Natural killer cell (primary cell): ENCODE data around the gene FKBP15. TPM values are rescaled to one million over a fixed set of nuclear protein-coding genes. Genes with fewer than 3 reads are reported as not detected.

Experiments used
- ATAC-seq, 3 donors: fragments of 150-1000 bp in 2 of 3; fragments of 200-7000 bp in 1 of 3; cut with Tn5 transposase; 1 replicate in 1 of 3; 2 replicates in 2 of 3; pipeline ENCODE4 v1.10.0; 2021; ENCODE audit warnings: mild to moderate bottlenecking in 2 of 3, moderate library complexity in 2 of 3
- DNase-seq, 2 donors: peaks; one replicate each; pipeline versions ENCODE4 v3.0.0 to v3.0.0-alpha.2; 2013 to 2021; ENCODE audit warnings: mixed read lengths in 1 of 2
- H3K27ac ChIP-seq: one replicate; pipeline ENCODE4 v1.5.1; 2013; ENCODE audit warnings: mild to moderate bottlenecking, low read length
- H3K27me3 ChIP-seq: one replicate; pipeline ENCODE4 v1.6.1; 2013; ENCODE audit warnings: low read length; ENCODE audit not compliant: control insufficient read depth, insufficient read depth
- H3K36me3 ChIP-seq: one replicate; pipeline ENCODE4 v1.6.1; 2013; ENCODE audit warnings: low read length; ENCODE audit not compliant: control insufficient read depth, insufficient read depth
- H3K4me1 ChIP-seq: one replicate; pipeline ENCODE4 v1.6.1; 2013; ENCODE audit warnings: low read length; ENCODE audit not compliant: control insufficient read depth, insufficient read depth
- H3K4me3 ChIP-seq: one replicate; pipeline ENCODE4 v1.5.1; 2013; ENCODE audit warnings: low read length
- H3K9me3 ChIP-seq: one replicate; pipeline ENCODE4 v1.6.1; 2013; ENCODE audit warnings: low read length; ENCODE audit not compliant: control insufficient read depth, insufficient read depth
- H3K27ac Mint-ChIP-seq, 2 donors: one replicate each; pipeline ENCODE4 v1.8.0; 2022; ENCODE audit warnings: mild to moderate bottlenecking in 2 of 2, mixed read lengths in 2 of 2, moderate library complexity in 1 of 2
- H3K27me3 Mint-ChIP-seq, 2 donors: one replicate each; pipeline ENCODE4 v1.8.0; 2022; ENCODE audit warnings: low read depth in 2 of 2, mixed read lengths in 2 of 2
- H3K36me3 Mint-ChIP-seq: one replicate; pipeline ENCODE4 v1.8.0; 2022; ENCODE audit warnings: mixed read lengths
- H3K4me1 Mint-ChIP-seq, 2 donors: one replicate each; pipeline ENCODE4 v1.8.0; 2022; ENCODE audit warnings: mixed read lengths in 2 of 2
- H3K4me3 Mint-ChIP-seq: one replicate; pipeline ENCODE4 v1.8.0; 2022; ENCODE audit warnings: mild to moderate bottlenecking, moderate library complexity, mixed read lengths
- H3K9me3 Mint-ChIP-seq, 2 donors: one replicate each; pipeline ENCODE4 v1.8.0; 2022; ENCODE audit warnings: mixed read lengths in 2 of 2
- CTCF ChIP-seq: fragments of 200-600 bp; IDR thresholded peaks from one replicate; pipeline ENCODE4 v1.8.0; 2022; ENCODE audit warnings: antibody characterized with exemption
- whole genome bisulfite sequencing: methylation state at CpG from one replicate; pipeline ENCODE4 v1.1.7; 2013; ENCODE audit warnings: missing lambda C conversion rate; ENCODE audit not compliant: insufficient coverage; 5-methylcytosine and 5-hydroxymethylcytosine counted together
- intact Hi-C: fragments of 100-400 bp; cut with micrococcal nuclease; formaldehyde crosslinking; loops from one replicate; pipeline ENCODE4 v1.14.2; 2022
- total RNA-seq, 4 donors: library from RNA; stranded (reverse); fragments of 120-200 nt in 1 of 4; gene quantifications; one replicate each; pipeline versions ENCODE4 v1.2.3 to v1.2.4, GENCODE V29; 2013 to 2022

The FKBP15 gene
- total RNA-seq, 3 donors from 2014 or later (not counting 1 experiment from before 2014, with no cell fraction given), result 35.0 to 37.9 (median 35.9) TPM

GRCh38 chr9:113155911-113156588 is 65.0 kb downstream of the FKBP15 start:
- no peaks in the 10 kb centered on the region for H3K9me3 Mint-ChIP-seq
- Histone ChIP-seq H3K4me3 (no peak overlapping the region), H3K4me1 (peaks cover 18% of the 10 kb centered on the region), H3K9me3 (no peaks in the 10 kb centered on the region), H3K36me3 (peaks cover 4% of the 10 kb centered on the region), H3K27me3 (no peaks in the 10 kb centered on the region), H3K27ac (no peak overlapping the region)
- peak; percentile 16 to 45 (median 25) for ATAC-seq
- peak overlapping the region; percentile 17 to 26 for H3K27ac Mint-ChIP-seq
- intact Hi-C loops, result no loop called here
- no peak for TF ChIP-seq CTCF
- peaks cover 0 to 2% of the 10 kb centered on the region in 2 donors for H3K27me3 Mint-ChIP-seq
- no peaks in the 10 kb centered on the region for H3K36me3 Mint-ChIP-seq
- WGBS, result 30% methylated on average over 5 of the region's 7 CpGs
- peak in 1 of 2 donors; percentile 60 for DNase-seq
- peak overlapping the region; percentile 10 for H3K4me3 Mint-ChIP-seq
- H3K4me1 Mint-ChIP-seq, result peaks cover 30 to 32% of the 10 kb centered on the region in 2 donors

GRCh38 chr9:113154946-113155345 is 66.1 kb downstream of the FKBP15 start:
- TF ChIP-seq CTCF, result no peak
- H3K36me3 ChIP-seq, result peaks cover 2% of the 10 kb centered on the region
- peaks cover 0 to 2% of the 10 kb centered on the region in 2 donors for H3K27me3 Mint-ChIP-seq
- WGBS, result 59% methylated on average over 2 of the region's 2 CpGs
- no peaks in the 10 kb centered on the region for H3K9me3 ChIP-seq
- no peak overlapping the region for H3K4me3 ChIP-seq
- peaks cover 21% of the 10 kb centered on the region for H3K4me1 ChIP-seq
- no peak overlapping the region for H3K4me3 Mint-ChIP-seq
- H3K27ac ChIP-seq, result no peak overlapping the region
- H3K36me3 Mint-ChIP-seq, result no peaks in the 10 kb centered on the region
- intact Hi-C loops, result loop anchor here (5.0 kb wide), 1 partner anchor 67 kb away; the partner anchor contains the start of genes FKBP15 and SLC31A1
- H3K4me1 Mint-ChIP-seq, result peaks cover 26 to 32% of the 10 kb centered on the region in 2 donors
- H3K27me3 ChIP-seq, result no peaks in the 10 kb centered on the region
- no peak overlapping the region for H3K27ac Mint-ChIP-seq
- DNase-seq (no peak), ATAC-seq (no peak)
- no peaks in the 10 kb centered on the region for H3K9me3 Mint-ChIP-seq

- intact Hi-C loops, result loop anchor here (5.0 kb wide), 1 partner anchor 68 kb away; the partner anchor contains the start of genes FKBP15 and SLC31A1
- no peaks in the 10 kb centered on the region for H3K36me3 Mint-ChIP-seq
These were observed 66.6 kb downstream of the FKBP15 start for GRCh38 chr9:113154471-113154870.

More at GRCh38 chr9:113154471-113154870, 66.6 kb downstream of the FKBP15 start:
- H3K9me3 ChIP-seq, result no peaks in the 10 kb centered on the region
- H3K27ac ChIP-seq, result no peak overlapping the region
- Mint-ChIP-seq H3K4me3 (no peak overlapping the region), H3K4me1 (peaks cover 26 to 32% of the 10 kb centered on the region in 2 donors), H3K27me3 (peaks cover 0 to 2% of the 10 kb centered on the region in 2 donors), H3K27ac (no peak overlapping the region), H3K9me3 (no peaks in the 10 kb centered on the region)
- H3K4me1 ChIP-seq, result peaks cover 21% of the 10 kb centered on the region
- H3K4me3 ChIP-seq, result no peak overlapping the region
- no peak for TF ChIP-seq CTCF
- ATAC-seq (no peak), DNase-seq (no peak)
- H3K36me3 ChIP-seq, result no peaks in the 10 kb centered on the region
- H3K27me3 ChIP-seq, result no peaks in the 10 kb centered on the region
- WGBS, result 81% methylated on average over 6 of the region's 6 CpGs
